GM12878 (cell line): Measurements from ENCODE around the gene COL5A1.

Experiments
- CBFB ChIP-seq: IDR thresholded peaks from 2 replicates; pipeline ENCODE4 v1.6.1; 2016; ENCODE audit warnings: antibody characterized with exemption, low read depth
- CHD2 ChIP-seq: IDR thresholded peaks from 2 replicates; pipeline ENCODE4 v1.6.1; 2011; ENCODE audit warnings: low read depth, low read length, improper control_type of control experiment, borderline replicate concordance
- CTCF ChIP-seq, 3 experiments: IDR thresholded peaks in 2 of 3; conservative IDR thresholded peaks in 1 of 3; 2 replicates each; pipeline ENCODE4 v1.5.1; 2011; ENCODE audit warnings: low read depth in 3 of 3, low read length in 3 of 3, mild to moderate bottlenecking in 3 of 3, control low read depth in 2 of 3, moderate library complexity in 2 of 3, inconsistent platforms in 1 of 3, mixed read lengths in 1 of 3; ENCODE audit not compliant: control insufficient read depth in 2 of 3, insufficient read depth in 1 of 3; ENCODE audit errors: extremely low read depth in 1 of 3
- EP300 ChIP-seq, 2 experiments: fragments of 150-350 bp in 1 of 2; IDR thresholded peaks; 2 replicates each; pipeline ENCODE4 v1.6.1; 2011 to 2012; ENCODE audit warnings: low read depth in 2 of 2, low read length in 2 of 2, borderline replicate concordance in 1 of 2, improper control_type of control experiment in 1 of 2, inconsistent platforms in 1 of 2; ENCODE audit not compliant: control insufficient read depth in 1 of 2
- PRDM15 ChIP-seq: fragments of 450-650 bp; formaldehyde crosslinking; IDR thresholded peaks from 2 replicates; pipeline ENCODE4 v1.4.0; 2020; ENCODE audit warnings: mild to moderate bottlenecking, moderate library complexity
- RELB ChIP-seq: fragments of 450-650 bp; IDR thresholded peaks from 2 replicates; pipeline ENCODE4 v1.6.1; 2017; ENCODE audit warnings: low read depth, mild to moderate bottlenecking, moderate library complexity
- REST ChIP-seq: IDR thresholded peaks from 2 replicates; pipeline ENCODE4 v1.6.1; 2012; ENCODE audit warnings: mild to moderate bottlenecking, low read depth, low read length
- SP1 ChIP-seq: IDR thresholded peaks from one replicate; pipeline ENCODE4 v1.6.1; 2011; ENCODE audit warnings: low read depth, low read length
- TARDBP ChIP-seq: IDR thresholded peaks from 2 replicates; pipeline ENCODE4 v1.6.1; 2016; ENCODE audit warnings: borderline replicate concordance
- YY1 ChIP-seq: IDR thresholded peaks from 2 replicates; pipeline ENCODE4 v1.6.1; 2011; ENCODE audit warnings: low read depth, mild to moderate bottlenecking, low read length
- ZNF592 ChIP-seq: fragments of 450-650 bp; IDR thresholded peaks from 2 replicates; pipeline ENCODE4 v1.6.1; 2017; ENCODE audit warnings: mild to moderate bottlenecking, moderate library complexity

- TF ChIP-seq PRDM15 (no peak), ZNF592 (no peak), CTCF (IDR thresholded peaks at IDR 0.05 in 2 of 3, conservative IDR thresholded peaks at IDR 0.05 in 1 of 3; ENCODE audit: control insufficient read depth in 2 of 3, extremely low read depth in 1 of 3, insufficient read depth in 1 of 3, low read depth in 3 of 3, low read length in 3 of 3) (no peak), TARDBP (no peak), CBFB (no peak), YY1 (no peak), EP300 (IDR thresholded peaks at IDR 0.05; ENCODE audit: borderline replicate concordance in 1 of 2, control insufficient read depth in 1 of 2, low read depth in 2 of 2, low read length in 2 of 2) (no peak), REST (no peak), SP1 (no peak), RELB (no peak), CHD2 (no peak)
Measured at GRCh38 chr9:134731497-134732391, 90.1 kb downstream of the COL5A1 start.
